CD4-positive, alpha-beta T cell treated with Interleukin-12 subunit alpha and Interleukin-12 subunit beta, for 1 hour (primary cell): ENCODE results near the gene GNAT2.

Source experiments
- DNase-seq: peaks from one replicate; pipeline ENCODE4 v3.0.0-alpha.2; 2020

The GNAT2 gene

GRCh38 chr1:109605381-109605780 lies 14.0 kb downstream of the GNAT2 start:
- DNase-seq = no peak

DNA sequence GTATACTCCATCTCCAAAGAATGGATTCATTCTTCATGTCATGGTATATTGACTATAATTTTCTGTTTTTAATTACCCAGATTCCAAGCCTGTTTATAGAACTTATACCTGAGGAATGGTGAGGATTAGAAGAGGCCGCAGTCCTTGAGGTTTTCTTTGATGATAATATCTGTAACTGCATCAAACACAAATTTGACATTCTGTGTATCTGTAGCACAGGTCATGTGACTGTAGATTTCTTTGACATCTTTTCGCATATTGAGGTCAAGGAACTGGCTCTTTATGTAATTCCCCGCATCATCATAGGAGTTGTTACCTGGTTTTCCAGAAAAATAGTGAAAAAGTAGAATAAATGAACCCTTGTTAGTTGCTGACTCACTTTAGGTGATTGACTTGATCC lies 16.2 kb downstream of the GNAT2 start:
- DNase-seq = peak; percentile 24

DNA sequence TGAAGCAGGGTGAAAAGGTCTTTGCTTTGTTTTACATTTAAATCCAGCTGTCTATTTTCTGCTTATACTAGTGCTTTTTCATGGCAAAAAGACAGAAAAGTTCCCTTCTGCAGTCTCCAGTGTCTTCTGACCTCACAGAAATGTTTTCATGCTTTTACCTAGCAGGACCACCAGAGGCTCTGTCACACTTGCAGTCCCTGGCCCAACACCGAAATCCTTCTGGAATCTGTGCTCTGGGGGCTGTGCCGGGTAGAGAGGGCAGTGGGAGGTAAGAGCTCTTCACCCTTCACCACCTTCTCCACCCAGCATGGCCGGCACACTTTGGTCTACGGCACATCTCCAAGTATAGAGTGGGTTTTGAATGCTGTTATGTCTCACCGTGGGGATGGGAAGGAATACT lies 20.8 kb downstream of the GNAT2 start:
- DNase-seq = no peak

- DNase-seq = no peak
Measured at GRCh38 chr1:109598156-109598555, 21.3 kb downstream of the GNAT2 start.

DNA sequence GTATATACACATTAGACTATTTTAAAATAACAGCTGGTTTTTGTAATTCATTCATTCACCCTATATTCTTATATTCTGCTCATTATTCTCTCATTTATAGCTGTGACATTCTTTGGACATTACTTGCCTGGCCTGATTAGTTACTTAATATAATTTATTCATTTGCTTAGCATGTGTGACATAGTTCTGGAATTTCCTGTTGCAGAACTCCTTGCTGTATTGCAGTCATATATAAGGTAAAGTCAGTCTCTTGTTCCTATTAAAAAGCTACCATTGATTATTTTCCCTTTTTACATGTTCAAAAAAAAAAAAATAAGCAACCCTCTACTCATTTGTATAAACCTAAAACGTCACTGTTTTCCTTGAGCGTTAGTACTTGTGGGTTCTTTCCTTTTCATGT lies 23.9 kb downstream of the GNAT2 start:
- no peak for DNase-seq

- no peak for DNase-seq
Measured at GRCh38 chr1:109592916-109593315, 26.5 kb downstream of the GNAT2 start.

DNA sequence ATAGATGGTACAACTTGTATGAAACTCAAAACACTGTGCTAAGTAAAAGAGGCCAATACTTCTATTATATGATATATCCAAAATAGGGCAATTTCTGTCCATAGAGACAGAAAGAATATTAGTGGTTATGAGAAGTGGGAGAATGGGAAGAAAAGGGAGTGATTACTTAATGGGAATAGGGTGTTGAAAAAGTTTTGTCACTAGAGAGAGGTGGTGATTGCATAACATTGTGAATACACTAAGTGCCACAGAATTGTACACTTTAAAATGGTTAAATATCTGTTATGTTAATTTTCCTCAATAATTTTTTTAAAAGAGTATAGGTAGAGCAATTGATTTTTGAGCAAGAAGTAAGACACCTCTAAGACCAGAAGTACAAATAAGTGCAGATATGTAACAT lies 29.7 kb downstream of the GNAT2 start:
- DNase-seq = no peak

GRCh38 chr1:109589177-109589576 lies 30.2 kb downstream of the GNAT2 start:
- DNase-seq = no peak

GRCh38 chr1:109586055-109586454 lies 33.4 kb downstream of the GNAT2 start:
- no peak for DNase-seq

GRCh38 chr1:109584766-109585165 lies 34.6 kb downstream of the GNAT2 start:
- no peak for DNase-seq

GRCh38 chr1:109582021-109582420 lies 37.4 kb downstream of the GNAT2 start:
- DNase-seq = no peak

DNA sequence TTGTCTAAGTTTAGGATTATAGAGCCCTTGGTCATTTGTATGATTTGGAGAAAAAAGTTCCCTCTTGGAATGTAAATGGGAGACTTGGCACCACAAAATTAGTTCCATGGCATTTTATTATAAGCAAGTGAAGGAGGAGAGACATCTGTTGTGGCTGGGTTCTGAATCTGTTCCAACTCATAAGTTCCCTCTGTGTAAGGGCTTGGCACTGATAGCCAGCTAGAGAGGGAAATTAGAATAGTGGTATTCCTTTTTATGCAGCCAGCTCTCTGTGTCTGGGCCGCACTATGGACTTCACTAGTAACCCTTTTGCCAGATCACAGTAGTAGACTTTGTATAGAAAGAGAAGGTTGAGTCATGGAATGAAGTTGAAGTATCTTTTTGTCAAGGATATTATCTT lies 39.9 kb downstream of the GNAT2 start:
- no peak for DNase-seq

DNA sequence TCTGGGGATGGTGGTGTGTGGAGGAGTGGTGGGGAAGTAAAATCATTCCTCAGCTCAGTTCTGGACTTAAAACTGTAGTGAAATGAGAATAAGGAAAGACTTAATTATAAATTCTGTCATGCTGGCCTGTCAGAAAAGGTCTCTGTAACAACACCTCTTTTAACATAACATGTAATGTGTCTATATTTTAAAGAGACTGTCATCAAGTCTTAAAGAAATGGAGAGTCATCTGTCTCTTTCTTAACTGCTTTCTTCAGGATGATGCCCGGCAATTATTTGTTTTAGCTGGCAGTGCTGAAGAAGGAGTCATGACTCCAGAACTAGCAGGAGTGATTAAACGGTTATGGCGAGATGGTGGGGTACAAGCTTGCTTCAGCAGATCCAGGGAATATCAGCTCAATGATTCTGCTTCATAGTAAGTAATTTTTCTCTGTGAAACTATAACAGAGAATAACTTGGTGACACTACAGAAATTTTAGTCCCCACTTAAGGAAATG lies 40.4 kb downstream of the GNAT2 start:
- no peak for DNase-seq

- no peak for DNase-seq
Measured at GRCh38 chr1:109573785-109574184, 45.6 kb downstream of the GNAT2 start.

DNA sequence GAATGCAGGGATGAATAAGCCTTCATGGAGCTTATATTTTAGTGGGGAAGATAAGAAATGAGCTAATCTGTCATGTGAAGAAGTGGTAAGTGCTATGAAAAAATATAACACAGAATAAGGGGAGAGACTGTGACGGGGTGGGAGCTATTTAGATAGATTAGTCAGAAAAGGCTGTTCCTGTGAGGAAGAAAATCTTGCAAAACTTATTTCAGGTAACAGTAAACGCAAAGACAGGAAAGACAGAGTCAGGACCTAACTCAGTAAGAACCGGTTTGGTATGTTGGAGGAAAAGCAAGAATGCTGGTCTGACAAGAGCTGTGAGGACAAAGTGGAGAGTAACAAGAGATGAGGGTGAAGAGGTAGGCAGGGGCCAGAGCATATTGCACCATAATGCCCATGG lies 49.0 kb downstream of the GNAT2 start:
- no peak for DNase-seq

DNA sequence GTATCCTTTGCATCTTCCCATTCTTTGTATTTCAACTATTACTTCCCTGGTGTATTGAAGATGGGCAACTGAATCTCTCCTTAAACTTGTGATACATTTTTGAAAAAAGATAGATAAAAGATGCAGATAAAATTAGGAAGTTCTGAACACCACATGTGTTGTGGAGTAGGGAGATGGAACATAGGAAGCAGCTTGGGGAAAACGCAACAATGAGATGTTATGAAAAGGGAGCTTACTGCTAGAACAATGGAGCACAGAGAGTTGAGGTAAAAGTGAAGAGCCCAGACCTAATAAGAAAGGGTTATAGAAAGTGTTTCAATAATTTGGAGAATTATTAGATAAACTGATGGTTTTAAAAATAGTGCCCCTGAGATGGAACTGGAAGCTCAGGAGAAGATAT lies 50.1 kb downstream of the GNAT2 start:
- DNase-seq = no peak

DNA sequence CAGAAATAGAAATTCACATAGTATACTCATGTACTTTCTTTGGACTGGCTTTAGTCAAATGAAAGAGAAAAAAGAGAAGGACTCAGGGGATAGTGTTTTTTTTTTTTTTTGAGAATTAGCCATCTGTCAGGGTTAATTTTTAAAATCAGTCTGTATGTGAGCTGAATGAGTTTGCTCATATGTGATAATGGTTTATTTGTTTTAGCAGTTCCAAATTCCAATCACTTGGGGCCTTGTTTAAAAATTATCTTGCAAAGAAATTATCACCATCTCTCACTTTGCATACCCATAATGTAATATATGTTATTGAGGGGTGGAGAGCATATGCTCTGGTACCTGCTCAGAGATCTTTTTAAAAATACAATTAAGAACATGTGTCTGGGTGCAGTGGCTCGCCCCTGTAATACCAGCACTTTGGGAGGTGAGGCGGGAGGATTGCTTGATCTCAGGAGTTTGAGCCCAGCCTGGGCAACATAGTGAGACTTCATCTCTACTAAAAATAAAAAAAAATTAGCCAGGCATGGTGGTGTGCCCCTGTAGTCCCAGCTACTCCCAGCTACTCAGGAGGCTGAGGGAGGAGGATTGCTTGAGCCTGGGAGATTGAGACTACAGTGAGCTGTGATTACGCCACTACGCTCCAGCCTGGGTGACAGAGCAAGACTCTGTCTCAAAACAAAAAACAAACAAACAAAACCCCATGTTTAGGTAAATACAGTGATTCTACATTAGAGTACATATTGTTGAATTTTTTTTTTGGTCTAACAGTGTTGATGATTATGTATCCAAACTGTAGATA lies 51.3 kb downstream of the GNAT2 start:
- DNase-seq = no peak

- no peak for DNase-seq
Measured at GRCh38 chr1:109566982-109567381, 52.4 kb downstream of the GNAT2 start.

DNA sequence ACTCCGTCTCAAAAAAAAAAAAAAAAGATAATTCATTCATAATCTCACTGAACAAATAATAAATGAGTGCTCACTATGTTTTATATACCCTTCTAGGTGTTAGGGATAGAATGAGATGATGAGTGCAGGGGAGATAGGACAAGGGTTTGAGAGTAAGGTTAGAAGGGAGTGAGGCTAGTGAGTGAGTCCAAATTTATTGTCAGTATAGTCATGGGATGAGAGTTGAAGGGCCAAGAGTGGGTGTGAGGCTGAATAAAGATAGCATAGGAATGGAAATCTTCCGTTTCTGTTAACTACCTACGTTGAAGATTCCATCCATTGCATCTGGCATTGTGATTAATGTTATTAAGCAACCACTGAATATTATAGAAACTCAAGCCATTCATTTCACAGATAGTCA lies 54.2 kb downstream of the GNAT2 start:
- no peak for DNase-seq

- DNase-seq = no peak
Measured at GRCh38 chr1:109564194-109564878, 55.1 kb downstream of the GNAT2 start.

- no peak for DNase-seq
Measured at GRCh38 chr1:109559995-109560394, 59.4 kb downstream of the GNAT2 start.

GRCh38 chr1:109557520-109557919 lies 61.9 kb downstream of the GNAT2 start:
- no peak for DNase-seq

GRCh38 chr1:109556563-109556962 lies 62.9 kb downstream of the GNAT2 start:
- DNase-seq = no peak
